ENCODE data around the gene MED26. TPM values are rescaled to one million over a fixed set of nuclear protein-coding genes. Genes with fewer than 3 reads are reported as not detected.

Gene MED26
- total and polyA plus RNA-seq, 7 donors = 4.8 to 9.6 (median 5.2) TPM

GRCh38 chr19:16598848-16599247 lies 29.2 kb downstream of the MED26 start:
- no peak for TF ChIP-seq CTCF (IDR thresholded peaks at IDR 0.05)
- no peaks in the 10 kb centered on the region for H3K36me3 ChIP-seq (ENCODE audit: insufficient read depth in 1 of 2, low read depth in 1 of 2)
- DNase-seq = no peak
- H3K4me3 ChIP-seq = no peak overlapping the region
- ATAC-seq = peak in 3 of 4 donors; percentile 55 to 65 (median 58)
- intact Hi-C loops (cut with DNase I) = no loop called here
- H3K9me3 ChIP-seq = no peaks in the 10 kb centered on the region
- H3K27ac ChIP-seq = peak overlapping the region; percentile 30
- H3K27me3 ChIP-seq (ENCODE audit: insufficient read depth in 3 of 3, low read length in 2 of 3) = no peaks in the 10 kb centered on the region
- 41 to 44% (median 41%) methylated on average over 4 of the region's 4 CpGs for WGBS, 3 donors
- H3K4me1 ChIP-seq = peaks cover 46% of the 10 kb centered on the region

- Histone ChIP-seq H3K4me1 (peaks cover 60% of the 10 kb centered on the region), H3K4me3 (no peak overlapping the region), H3K27ac (no peak overlapping the region), H3K36me3 (ENCODE audit: insufficient read depth in 1 of 2, low read depth in 1 of 2) (no peaks in the 10 kb centered on the region), H3K9me3 (no peaks in the 10 kb centered on the region), H3K27me3 (ENCODE audit: insufficient read depth in 3 of 3, low read length in 2 of 3) (no peaks in the 10 kb centered on the region)
- no peak for DNase-seq
- ATAC-seq = no peak
- 93 to 96% (median 95%) methylated on average over 9 of the region's 9 CpGs for WGBS, 3 donors
- no peak for TF ChIP-seq CTCF (IDR thresholded peaks at IDR 0.05)
- intact Hi-C loops (cut with DNase I) = no loop called here
Observed at GRCh38 chr19:16596399-16596798, 31.6 kb downstream of the MED26 start.

- intact Hi-C loops (cut with DNase I) = no loop called here
- Histone ChIP-seq H3K9me3 (no peaks in the 10 kb centered on the region), H3K36me3 (ENCODE audit: insufficient read depth in 1 of 2, low read depth in 1 of 2) (no peaks in the 10 kb centered on the region), H3K27ac (no peak overlapping the region), H3K27me3 (ENCODE audit: insufficient read depth in 3 of 3, low read length in 2 of 3) (no peaks in the 10 kb centered on the region), H3K4me1 (peaks cover 61% of the 10 kb centered on the region), H3K4me3 (no peak overlapping the region)
- no peak for TF ChIP-seq CTCF (IDR thresholded peaks at IDR 0.05)
- DNase-seq = no peak
- no peak for ATAC-seq
- 84 to 93% (median 87%) methylated on average over 8 of the region's 8 CpGs for WGBS, 3 donors
Observed at GRCh38 chr19:16595097-16595496, 32.9 kb downstream of the MED26 start.

GRCh38 chr19:16594681-16595091 lies 33.3 kb downstream of the MED26 start:
- intact Hi-C loops (cut with DNase I) = no loop called here
- WGBS, 3 donors = 73 to 89% (median 79%) methylated on average over 5 of the region's 5 CpGs
- Histone ChIP-seq H3K27ac (no peak overlapping the region), H3K36me3 (ENCODE audit: insufficient read depth in 1 of 2, low read depth in 1 of 2) (no peaks in the 10 kb centered on the region), H3K4me1 (peaks cover 65% of the 10 kb centered on the region), H3K4me3 (no peak overlapping the region), H3K9me3 (no peaks in the 10 kb centered on the region), H3K27me3 (ENCODE audit: insufficient read depth in 3 of 3, low read length in 2 of 3) (no peaks in the 10 kb centered on the region)
- DNase-seq (no peak), ATAC-seq (no peak)
- no peak for TF ChIP-seq CTCF (IDR thresholded peaks at IDR 0.05)

- Histone ChIP-seq H3K4me3 (no peak overlapping the region), H3K27me3 (ENCODE audit: insufficient read depth in 3 of 3, low read length in 2 of 3) (no peaks in the 10 kb centered on the region), H3K36me3 (ENCODE audit: insufficient read depth in 1 of 2, low read depth in 1 of 2) (no peaks in the 10 kb centered on the region), H3K27ac (no peak overlapping the region), H3K9me3 (no peaks in the 10 kb centered on the region), H3K4me1 (peaks cover 65% of the 10 kb centered on the region)
- no peak for ATAC-seq
- no peak for DNase-seq
- intact Hi-C loops (cut with DNase I) = no loop called here
- TF ChIP-seq CTCF (IDR thresholded peaks at IDR 0.05) = no peak
- 73 to 78% (median 76%) methylated on average over 10 of the region's 10 CpGs for WGBS, 3 donors
Observed at GRCh38 chr19:16594131-16594586, 33.8 kb downstream of the MED26 start.

All from psoas muscle (tissue), 8 donors.